Dendritic cell treated with granulocyte-macrophage colony-stimulating factor and Interleukin-4, amounts not matched to agents 40 ng/mL and 50 ng/mL, for 4 days (primary cell): ENCODE results near the gene TEX9.
"Not testable (repeated sequence)": the region's sequence is repeated elsewhere in the genome, so short reads cannot be mapped to it uniquely, and the experiment has no call there.

ENCODE experiments used
- H3K27ac Mint-ChIP-seq: one replicate; pipeline ENCODE4 v1.8.0; 2022; ENCODE audit warnings: mild to moderate bottlenecking, mixed read lengths
- H3K27me3 Mint-ChIP-seq: one replicate; pipeline ENCODE4 v1.8.0; 2022; ENCODE audit warnings: mild to moderate bottlenecking, mixed read lengths
- H3K36me3 Mint-ChIP-seq: one replicate; pipeline ENCODE4 v1.8.0; 2022; ENCODE audit warnings: low read depth, mixed read lengths
- H3K4me1 Mint-ChIP-seq: one replicate; pipeline ENCODE4 v1.8.0; 2022; ENCODE audit warnings: low read depth, mixed read lengths
- H3K4me3 Mint-ChIP-seq: one replicate; pipeline ENCODE4 v1.8.0; 2022; ENCODE audit warnings: mild to moderate bottlenecking, moderate library complexity, mixed read lengths
- H3K9me3 Mint-ChIP-seq: one replicate; pipeline ENCODE4 v1.8.0; 2022; ENCODE audit warnings: mixed read lengths
- intact Hi-C: fragments of 100-400 bp; cut with micrococcal nuclease; formaldehyde crosslinking; loops from one replicate; pipeline ENCODE4 v1.15.0; 2022

The TEX9 gene

DNA sequence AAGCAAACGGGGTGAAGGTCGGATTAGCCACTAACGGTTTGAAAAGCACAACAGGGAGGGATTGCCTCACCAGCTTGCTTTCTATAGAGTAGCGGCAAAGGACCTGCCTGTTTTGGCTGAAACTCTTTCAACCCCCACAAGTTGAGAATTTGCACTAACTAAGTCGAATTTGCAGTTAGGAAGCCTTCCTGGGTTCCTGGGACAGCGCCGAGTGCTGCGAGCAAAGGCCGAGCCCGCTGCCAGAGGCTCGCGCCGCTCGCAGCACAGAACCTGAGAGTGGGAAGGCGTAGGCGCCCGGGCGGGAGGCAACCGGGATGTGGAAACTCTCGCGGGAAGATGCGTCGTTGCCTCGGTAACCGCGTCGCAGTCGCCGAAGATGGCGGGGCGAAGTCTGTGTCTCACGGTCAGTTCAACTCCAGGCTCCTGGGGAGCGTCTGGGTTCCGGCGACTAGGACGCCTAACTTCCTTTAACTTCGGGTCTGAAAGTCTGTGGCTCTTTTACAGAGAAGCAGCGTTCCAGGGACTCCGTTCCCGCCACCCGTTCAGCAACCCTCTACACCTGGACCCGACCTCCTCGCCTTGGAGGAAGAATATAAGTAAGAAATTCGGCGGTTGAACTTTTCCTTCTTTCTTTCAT, at the start of gene TEX9:
TSS of gene TEX9 (plus strand) at position 352 of the 637 bp plus-strand sequence. CDS start at position 377, 25 bp downstream.
- intact Hi-C loops, result no loop called here
- Mint-ChIP-seq H3K4me1 (peaks cover 18% of the 10 kb centered on the region), H3K27me3 (peaks cover 8% of the 10 kb centered on the region), H3K36me3 (peaks cover 6% of the 10 kb centered on the region), H3K4me3 (peak within 1 kb of the TSS; percentile 84), H3K9me3 (no peaks in the 10 kb centered on the region), H3K27ac (peak within 1 kb of the TSS; percentile 58)

DNA sequence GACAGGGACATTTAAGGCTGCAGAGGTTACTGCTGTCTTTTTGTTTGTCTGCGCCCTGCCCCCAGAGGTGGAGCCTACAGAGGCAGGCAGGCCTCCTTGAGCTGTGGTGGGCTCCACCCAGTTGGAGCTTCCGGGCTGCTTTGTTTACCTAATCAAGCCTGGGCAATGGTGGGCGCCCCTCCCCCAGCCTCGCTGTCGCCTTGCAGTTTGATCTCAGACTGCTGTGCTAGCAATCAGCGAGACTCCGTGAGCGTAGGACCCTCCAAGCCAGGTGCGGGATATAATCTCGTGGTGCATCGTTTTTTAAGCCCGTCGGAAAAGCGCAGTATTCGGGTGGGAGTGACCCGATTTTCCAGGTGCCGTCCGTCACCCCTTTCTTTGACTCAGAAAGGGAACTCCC, 48.7 kb upstream of the TEX9 start:
- H3K4me1 Mint-ChIP-seq, H3K36me3 Mint-ChIP-seq, H3K27me3 Mint-ChIP-seq, H3K27ac Mint-ChIP-seq, H3K4me3 Mint-ChIP-seq, intact Hi-C loops: not testable (repeated sequence)
- peaks cover 16% of the 10 kb centered on the region for H3K9me3 Mint-ChIP-seq

- peaks cover 6% of the 10 kb centered on the region for H3K4me1 Mint-ChIP-seq
- H3K4me3 Mint-ChIP-seq, result no peak overlapping the region
- no peaks in the 10 kb centered on the region for H3K36me3 Mint-ChIP-seq
- no peak overlapping the region for H3K27ac Mint-ChIP-seq
- H3K27me3 Mint-ChIP-seq, result no peaks in the 10 kb centered on the region
- intact Hi-C loops, result no loop called here
- peaks cover 25% of the 10 kb centered on the region for H3K9me3 Mint-ChIP-seq
These were observed 44.9 kb upstream of the TEX9 start for GRCh38 chr15:56320316-56320715.

- peaks cover 25% of the 10 kb centered on the region for H3K9me3 Mint-ChIP-seq
- no peak overlapping the region for H3K4me3 Mint-ChIP-seq
- H3K27me3 Mint-ChIP-seq, result no peaks in the 10 kb centered on the region
- H3K27ac Mint-ChIP-seq, result no peak overlapping the region
- peaks cover 6% of the 10 kb centered on the region for H3K4me1 Mint-ChIP-seq
- no peaks in the 10 kb centered on the region for H3K36me3 Mint-ChIP-seq
- intact Hi-C loops, result no loop called here
These were observed 44.4 kb upstream of the TEX9 start for GRCh38 chr15:56320861-56321260.

- H3K9me3 Mint-ChIP-seq, result peaks cover 18% of the 10 kb centered on the region
- intact Hi-C loops, result no loop called here
These were observed 42.8 kb upstream of the TEX9 start for GRCh38 chr15:56322444-56322843.

GRCh38 chr15:56323435-56323834, 41.8 kb upstream of the TEX9 start:
- H3K27ac Mint-ChIP-seq, result no peak overlapping the region
- no peaks in the 10 kb centered on the region for H3K27me3 Mint-ChIP-seq
- no peak overlapping the region for H3K4me3 Mint-ChIP-seq
- no peaks in the 10 kb centered on the region for H3K36me3 Mint-ChIP-seq
- H3K4me1 Mint-ChIP-seq, result peaks cover 6% of the 10 kb centered on the region
- H3K9me3 Mint-ChIP-seq, result peaks cover 9% of the 10 kb centered on the region
- intact Hi-C loops, result no loop called here

More at GRCh38 chr15:56322444-56322843, 42.8 kb upstream of the TEX9 start:
- Mint-ChIP-seq H3K4me1 (peaks cover 6% of the 10 kb centered on the region), H3K4me3 (no peak overlapping the region), H3K27me3 (no peaks in the 10 kb centered on the region), H3K27ac (no peak overlapping the region), H3K36me3 (no peaks in the 10 kb centered on the region)

DNA sequence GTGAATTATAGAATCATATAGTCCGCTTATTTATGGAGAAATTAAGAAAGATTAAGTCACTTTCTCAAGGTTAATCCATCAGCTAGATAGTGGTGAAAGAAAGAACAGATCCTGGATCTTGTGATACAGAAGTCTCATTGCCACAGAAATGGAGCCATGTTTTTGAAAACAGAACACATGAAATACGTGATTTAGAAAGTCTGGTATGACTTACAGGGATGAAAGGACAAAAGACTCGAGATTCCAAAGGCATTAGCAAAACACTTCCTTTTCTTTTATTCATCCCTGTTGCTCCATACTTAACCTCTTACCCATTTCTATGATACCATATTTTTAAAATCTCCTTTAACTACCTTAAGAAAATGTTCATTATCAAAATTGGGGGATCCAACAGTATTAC, 40.0 kb upstream of the TEX9 start:
- peaks cover 21% of the 10 kb centered on the region for H3K9me3 Mint-ChIP-seq
- H3K4me3 Mint-ChIP-seq, result no peak overlapping the region
- H3K4me1 Mint-ChIP-seq, result peaks cover 6% of the 10 kb centered on the region
- no peaks in the 10 kb centered on the region for H3K27me3 Mint-ChIP-seq
- intact Hi-C loops, result no loop called here
- H3K36me3 Mint-ChIP-seq, result no peaks in the 10 kb centered on the region
- H3K27ac Mint-ChIP-seq, result no peak overlapping the region

DNA sequence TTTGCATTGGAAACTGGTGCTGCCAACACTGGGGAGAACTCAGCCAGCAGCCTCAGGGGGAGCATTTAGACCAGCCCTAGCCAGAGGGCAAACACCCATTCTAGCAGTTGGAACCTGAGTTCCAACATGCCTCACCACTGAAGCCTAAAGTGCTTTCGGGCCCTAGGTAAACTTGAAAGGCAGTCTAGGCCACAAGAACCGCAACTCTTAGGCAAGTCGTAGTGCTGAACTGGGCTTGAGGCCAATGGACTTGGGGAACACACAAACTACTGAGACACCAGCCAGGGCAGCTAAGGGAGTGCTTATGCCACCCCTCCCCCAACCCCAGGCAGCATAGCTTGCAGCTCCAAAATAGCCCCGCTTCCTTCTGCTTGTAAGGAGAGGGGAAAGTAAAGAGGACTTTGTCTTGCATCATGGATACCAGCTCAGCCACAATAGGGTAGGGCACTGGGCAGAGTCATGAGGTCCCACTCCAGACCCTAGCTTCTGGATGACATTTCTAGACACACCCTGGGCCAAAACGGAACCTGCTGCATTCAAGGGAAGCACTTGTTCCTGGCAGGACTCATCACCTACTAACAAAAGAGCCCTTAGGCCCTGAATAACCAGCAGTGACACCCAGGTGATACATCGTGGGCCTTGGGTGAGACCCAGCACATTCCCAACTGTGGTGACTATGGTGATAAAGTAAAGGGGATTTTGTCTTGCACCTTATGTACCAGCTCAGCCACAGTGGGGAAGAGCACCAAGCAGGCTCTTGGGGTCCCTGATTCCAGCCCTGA, 37.3 kb upstream of the TEX9 start:
- Mint-ChIP-seq H3K27ac (no peak overlapping the region), H3K27me3 (no peaks in the 10 kb centered on the region), H3K4me1 (peaks cover 6% of the 10 kb centered on the region), H3K36me3 (no peaks in the 10 kb centered on the region), H3K9me3 (peaks cover 28% of the 10 kb centered on the region), H3K4me3 (no peak overlapping the region)
- intact Hi-C loops, result no loop called here

GRCh38 chr15:56337084-56337725, 28.0 kb upstream of the TEX9 start:
- no peak overlapping the region for H3K4me3 Mint-ChIP-seq
- intact Hi-C loops, result no loop called here
- no peak overlapping the region for H3K27ac Mint-ChIP-seq
- H3K36me3 Mint-ChIP-seq, result no peaks in the 10 kb centered on the region
- no peaks in the 10 kb centered on the region for H3K4me1 Mint-ChIP-seq
- H3K9me3 Mint-ChIP-seq, result no peaks in the 10 kb centered on the region
- no peaks in the 10 kb centered on the region for H3K27me3 Mint-ChIP-seq

DNA sequence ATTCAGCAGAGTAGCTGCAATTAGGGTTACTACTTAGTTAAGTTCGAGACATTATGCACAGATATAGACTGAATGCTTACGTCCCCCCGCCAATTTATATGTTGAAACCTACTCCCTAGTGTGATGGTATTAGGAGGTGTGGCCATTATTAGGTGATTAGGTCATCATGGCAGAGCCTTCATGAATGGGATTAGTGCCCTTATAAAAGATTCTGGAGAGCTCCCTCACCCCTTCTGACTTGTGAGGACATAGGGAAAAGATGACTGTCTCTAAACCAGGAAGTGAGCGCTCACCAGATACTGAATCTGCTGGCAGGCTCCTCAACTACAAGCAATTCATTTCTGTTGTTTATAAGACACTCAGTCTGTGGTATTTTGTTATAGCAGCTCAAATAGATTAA, 25.6 kb upstream of the TEX9 start:
- no peaks in the 10 kb centered on the region for H3K9me3 Mint-ChIP-seq
- H3K4me1 Mint-ChIP-seq, result no peaks in the 10 kb centered on the region
- H3K27ac Mint-ChIP-seq, result no peak overlapping the region
- H3K36me3 Mint-ChIP-seq, result no peaks in the 10 kb centered on the region
- H3K27me3 Mint-ChIP-seq, result no peaks in the 10 kb centered on the region
- H3K4me3 Mint-ChIP-seq, result no peak overlapping the region
- intact Hi-C loops, result no loop called here

GRCh38 chr15:56341201-56341600, 24.0 kb upstream of the TEX9 start:
- intact Hi-C loops, result no loop called here
- Mint-ChIP-seq H3K4me3 (no peak overlapping the region), H3K36me3 (no peaks in the 10 kb centered on the region), H3K27me3 (no peaks in the 10 kb centered on the region), H3K9me3 (no peaks in the 10 kb centered on the region), H3K27ac (no peak overlapping the region), H3K4me1 (no peaks in the 10 kb centered on the region)

DNA sequence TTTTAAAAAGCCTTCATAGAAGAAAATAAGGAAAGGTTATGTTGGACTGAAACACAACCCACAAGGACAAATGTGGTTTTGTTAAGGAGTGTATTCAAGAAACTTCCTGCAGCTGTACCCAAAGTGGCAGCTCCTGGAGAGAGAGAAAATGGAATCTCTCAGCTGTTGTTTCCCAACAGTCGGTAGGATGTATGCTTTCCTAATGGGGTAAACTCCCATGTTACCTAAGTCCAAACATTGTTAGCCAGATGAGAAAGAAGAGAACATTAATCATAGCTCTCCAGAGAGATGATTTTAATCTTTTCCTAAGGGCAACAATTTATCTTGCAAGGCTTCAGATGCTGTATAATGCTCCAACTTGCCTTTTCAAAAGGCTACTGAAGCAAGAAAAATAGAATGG, 22.6 kb upstream of the TEX9 start:
- intact Hi-C loops, result no loop called here
- no peaks in the 10 kb centered on the region for H3K27me3 Mint-ChIP-seq
- H3K4me3 Mint-ChIP-seq, result no peak overlapping the region
- H3K36me3 Mint-ChIP-seq, result no peaks in the 10 kb centered on the region
- H3K4me1 Mint-ChIP-seq, result no peaks in the 10 kb centered on the region
- H3K27ac Mint-ChIP-seq, result no peak overlapping the region
- no peaks in the 10 kb centered on the region for H3K9me3 Mint-ChIP-seq

GRCh38 chr15:56343879-56344278, 21.3 kb upstream of the TEX9 start:
- intact Hi-C loops, result no loop called here
- H3K27me3 Mint-ChIP-seq, result no peaks in the 10 kb centered on the region
- H3K4me1 Mint-ChIP-seq, result no peaks in the 10 kb centered on the region
- no peaks in the 10 kb centered on the region for H3K36me3 Mint-ChIP-seq
- H3K27ac Mint-ChIP-seq, result no peak overlapping the region
- H3K4me3 Mint-ChIP-seq, result no peak overlapping the region
- H3K9me3 Mint-ChIP-seq, result no peaks in the 10 kb centered on the region

DNA sequence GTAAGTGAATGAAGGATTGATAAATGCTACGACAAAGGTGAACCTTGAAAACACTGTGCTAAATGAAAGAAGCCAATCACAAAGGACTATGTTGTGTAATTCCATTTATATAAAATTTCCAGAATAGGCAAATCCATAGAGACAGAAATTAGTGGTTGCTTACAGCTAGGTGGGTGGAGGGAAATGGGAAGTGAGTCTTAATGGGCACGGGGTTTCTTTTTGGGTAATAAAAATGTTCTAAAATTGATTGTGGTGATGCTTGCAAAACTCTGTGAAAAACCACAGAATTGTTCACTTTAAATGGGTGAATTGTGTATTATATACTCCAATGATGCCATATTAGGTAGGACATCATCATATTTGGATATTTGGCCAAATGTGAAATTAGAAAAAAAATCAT, 20.9 kb upstream of the TEX9 start:
- no peaks in the 10 kb centered on the region for H3K27me3 Mint-ChIP-seq
- H3K9me3 Mint-ChIP-seq, result no peaks in the 10 kb centered on the region
- H3K36me3 Mint-ChIP-seq, result no peaks in the 10 kb centered on the region
- intact Hi-C loops, result no loop called here
- no peak overlapping the region for H3K27ac Mint-ChIP-seq
- no peak overlapping the region for H3K4me3 Mint-ChIP-seq
- no peaks in the 10 kb centered on the region for H3K4me1 Mint-ChIP-seq
